H1 (cell line): ENCODE data around the gene ANKFN1. TPM values are rescaled to one million over a fixed set of nuclear protein-coding genes. Genes with fewer than 3 reads are reported as not detected.

Experiments used
- CTCF ChIA-PET: fragments of 300-600 bp; sonication (Branson Sonifier 250); formaldehyde crosslinking; loops from one replicate; lab custom pipeline; 2021; ENCODE audit not compliant: partially characterized antibody; lab: Charles Lee
- POLR2A ChIA-PET: fragments of 300-600 bp; sonication (Branson Sonifier 250); formaldehyde crosslinking; loops from one replicate; lab custom pipeline; 2021; ENCODE audit warnings: inconsistent platforms; ENCODE audit not compliant: partially characterized antibody; lab: Charles Lee
- DNase-seq, 2 experiments: peaks; one replicate each; pipeline versions ENCODE4 v3.0.0 to v3.0.0-alpha.2; 2010 to 2022; ENCODE audit warnings: low spot score in 2 of 2, low read depth in 1 of 2, mixed read lengths in 1 of 2
- FAIRE-seq: peaks from 2 replicates; lab custom pipeline; 2011; peaks lifted over from hg19 to GRCh38; lab: Jason Lieb, UNC
- H2AFZ ChIP-seq: 2 replicates; pipeline ENCODE4 v1.8.1; 2012; ENCODE audit warnings: low read length, inconsistent platforms
- H2AK5ac ChIP-seq: 2 replicates; pipeline ENCODE4 v1.6.1; 2013; ENCODE audit warnings: low read depth, low read length
- H2BK120ac ChIP-seq: replicated peaks from 2 replicates; pipeline ENCODE3; 2013; ENCODE audit warnings: low read depth, low read length, inconsistent platforms
- H2BK12ac ChIP-seq: 2 replicates; pipeline ENCODE4 v1.6.1; 2013; ENCODE audit warnings: low read depth, low read length
- H2BK15ac ChIP-seq: 2 replicates; pipeline ENCODE4 v1.6.1; 2013; ENCODE audit warnings: low read length
- H2BK20ac ChIP-seq: 2 replicates; pipeline ENCODE4 v1.6.1; 2013; ENCODE audit warnings: low read length
- H2BK5ac ChIP-seq: 2 replicates; pipeline ENCODE4 v1.6.1; 2013; ENCODE audit warnings: low read depth, low read length
- H3K14ac ChIP-seq: 2 replicates; pipeline ENCODE4 v1.6.1; 2013; ENCODE audit warnings: inconsistent platforms; ENCODE audit not compliant: insufficient read length
- H3K18ac ChIP-seq: 2 replicates; pipeline ENCODE4 v1.6.1; 2013; ENCODE audit warnings: low read length; ENCODE audit errors: extremely low read depth
- H3K23ac ChIP-seq: 2 replicates; pipeline ENCODE4 v1.6.1; 2013; ENCODE audit warnings: inconsistent platforms; ENCODE audit not compliant: insufficient read length
- H3K23me2 ChIP-seq: 2 replicates; pipeline ENCODE4 v1.6.1; 2013; ENCODE audit warnings: low read depth, low read length
- H3K27ac ChIP-seq: 2 replicates; pipeline ENCODE4 v1.6.1; 2011; ENCODE audit warnings: low read depth, low read length, inconsistent platforms
- H3K27me3 ChIP-seq, 4 experiments: replicated peaks in 1 of 4; 1 replicate in 1 of 4; 2 replicates in 3 of 4; pipeline versions ENCODE4 v1.6.1 to v1.8.1; 2011 to 2013; ENCODE audit warnings: low read length in 3 of 4, mild to moderate bottlenecking in 3 of 4, inconsistent platforms in 2 of 4, mixed read lengths in 2 of 4, moderate library complexity in 1 of 4; ENCODE audit not compliant: control insufficient read depth in 3 of 4, insufficient read depth in 3 of 4; ENCODE audit errors: extremely low read depth in 1 of 4
- H3K36me3 ChIP-seq, 4 experiments: 2 replicates each; pipeline versions ENCODE4 v1.6.1 to v1.8.1; 2011 to 2013; ENCODE audit warnings: mild to moderate bottlenecking in 4 of 4, low read length in 3 of 4, moderate library complexity in 2 of 4, control low read depth in 1 of 4, inconsistent platforms in 1 of 4; ENCODE audit not compliant: insufficient read depth in 4 of 4, control insufficient read depth in 2 of 4
- H3K4ac ChIP-seq: replicated peaks from 2 replicates; pipeline ENCODE3; 2013; ENCODE audit warnings: low read length, low read depth, mixed read lengths, inconsistent platforms; ENCODE audit not compliant: insufficient read length
- H3K4me1 ChIP-seq, 4 experiments: replicated peaks in 1 of 4; 1 replicate in 1 of 4; 2 replicates in 3 of 4; pipeline versions ENCODE4 v1.6.1 to v1.8.1; 2011 to 2013; ENCODE audit warnings: low read length in 3 of 4, inconsistent platforms in 2 of 4, mixed read lengths in 1 of 4; ENCODE audit not compliant: insufficient read depth in 4 of 4, control insufficient read depth in 3 of 4
- H3K4me2 ChIP-seq, 2 experiments: 2 replicates each; pipeline versions ENCODE4 v1.6.1 to v1.8.1; 2011 to 2013; ENCODE audit warnings: low read depth in 2 of 2, low read length in 2 of 2, control low read depth in 1 of 2, inconsistent platforms in 1 of 2, mild to moderate bottlenecking in 1 of 2; ENCODE audit not compliant: insufficient read depth in 1 of 2
- H3K4me3 ChIP-seq, 4 experiments: fragments of 200-600, 300-600 bp in 1 of 4; sonication (generic), shearing (Covaris generic), sonication (Bioruptor Twin) in 1 of 4; 2 replicates each; pipeline versions ENCODE4 v1.5.1 to v1.8.1; 2011 to 2016; ENCODE audit warnings: low read length in 4 of 4, low read depth in 3 of 4, control low read depth in 2 of 4, inconsistent platforms in 2 of 4, mild to moderate bottlenecking in 2 of 4, mixed read lengths in 1 of 4, moderate library complexity in 1 of 4; ENCODE audit not compliant: insufficient read depth in 2 of 4; ENCODE audit errors: extremely low read depth in 1 of 4
- H3K56ac ChIP-seq: replicated peaks from 2 replicates; pipeline ENCODE3; 2013; ENCODE audit warnings: low read depth, mild to moderate bottlenecking, mixed read lengths, low read length, inconsistent platforms; ENCODE audit not compliant: insufficient read length
- H3K79me1 ChIP-seq: 2 replicates; pipeline ENCODE4 v1.6.1; 2013; ENCODE audit warnings: low read depth, low read length, control low read depth
- H3K79me2 ChIP-seq, 2 experiments: 2 replicates each; pipeline versions ENCODE4 v1.6.1 to v1.8.1; 2012 to 2013; ENCODE audit warnings: low read length in 2 of 2, mild to moderate bottlenecking in 2 of 2, inconsistent platforms in 1 of 2; ENCODE audit not compliant: insufficient read depth in 2 of 2, control insufficient read depth in 1 of 2
- H3K9ac ChIP-seq, 4 experiments: replicated peaks in 1 of 4; 1 replicate in 1 of 4; 2 replicates in 3 of 4; pipeline versions ENCODE4 v1.6.1 to v1.8.1; 2011 to 2013; ENCODE audit warnings: low read depth in 3 of 4, low read length in 3 of 4, control low read depth in 2 of 4, mild to moderate bottlenecking in 2 of 4, moderate library complexity in 2 of 4, inconsistent platforms in 1 of 4; ENCODE audit errors: extremely low read depth in 1 of 4
- H3K9me3 ChIP-seq, 2 experiments: 2 replicates each; pipeline versions ENCODE4 v1.6.1 to v1.8.1; 2012 to 2013; ENCODE audit warnings: mild to moderate bottlenecking in 2 of 2, moderate library complexity in 2 of 2, control low read depth in 1 of 2, inconsistent platforms in 1 of 2, low read depth in 1 of 2, low read length in 1 of 2, mixed read lengths in 1 of 2; ENCODE audit not compliant: insufficient read depth in 2 of 2
- H4K20me1 ChIP-seq, 2 experiments: replicated peaks in 1 of 2; 2 replicates each; pipeline versions ENCODE3 to v1.8.1; 2011 to 2013; ENCODE audit warnings: inconsistent platforms in 2 of 2, low read length in 2 of 2, mild to moderate bottlenecking in 1 of 2; ENCODE audit not compliant: insufficient read depth in 2 of 2, control insufficient read depth in 1 of 2
- H4K5ac ChIP-seq: 2 replicates; pipeline ENCODE4 v1.6.1; 2013; ENCODE audit warnings: low read length, low read depth, mixed read lengths, inconsistent platforms; ENCODE audit not compliant: insufficient read length
- H4K8ac ChIP-seq: 2 replicates; pipeline ENCODE4 v1.8.0; 2013; ENCODE audit warnings: mild to moderate bottlenecking, moderate library complexity, low read length, inconsistent platforms; ENCODE audit not compliant: insufficient read depth; ENCODE audit errors: extremely low read depth
- H4K91ac ChIP-seq: replicated peaks from 2 replicates; pipeline ENCODE3; 2013; ENCODE audit warnings: low read length, mixed read lengths, inconsistent platforms; ENCODE audit not compliant: insufficient read length
- BACH1 ChIP-seq: IDR thresholded peaks from 2 replicates; pipeline ENCODE4 v1.6.1; 2012; ENCODE audit warnings: low read length, improper control_type of control experiment
- CREB1 ChIP-seq: IDR thresholded peaks from 2 replicates; pipeline ENCODE4 v1.6.1; 2012; ENCODE audit warnings: inconsistent platforms
- CTBP2 ChIP-seq: IDR thresholded peaks from 2 replicates; pipeline ENCODE4 v1.7.0; 2011; ENCODE audit warnings: borderline replicate concordance, mild to moderate bottlenecking, moderate library complexity, mixed read lengths, low read length; ENCODE audit not compliant: insufficient read depth, insufficient read length
- EZH2 ChIP-seq: fragments of 200-600 bp; sonication (generic); IDR thresholded peaks from 2 replicates; pipeline ENCODE4 v1.7.1; 2012; ENCODE audit warnings: low read depth, mild to moderate bottlenecking, moderate library complexity, low read length, inconsistent platforms; ENCODE audit not compliant: severe bottlenecking
- GTF2F1 ChIP-seq: IDR thresholded peaks from 2 replicates; pipeline ENCODE4 v1.6.1; 2012; ENCODE audit warnings: low read depth, low read length, improper control_type of control experiment, borderline replicate concordance
- KDM4A ChIP-seq: IDR thresholded peaks from one replicate; pipeline ENCODE4 v1.7.1; 2012; ENCODE audit warnings: low read depth, mild to moderate bottlenecking, moderate library complexity, low read length, inconsistent platforms; ENCODE audit not compliant: severe bottlenecking
- NANOG ChIP-seq: IDR thresholded peaks from 2 replicates; pipeline ENCODE4 v1.6.1; 2011; ENCODE audit warnings: low read length, low read depth, mild to moderate bottlenecking, inconsistent platforms; ENCODE audit not compliant: insufficient read depth, poor library complexity, severe bottlenecking
- POLR2A ChIP-seq, 2 experiments: IDR thresholded peaks; 1 replicate in 1 of 2; 2 replicates in 1 of 2; pipeline ENCODE4 v1.6.1; 2011; ENCODE audit warnings: low read depth in 2 of 2, low read length in 2 of 2, mild to moderate bottlenecking in 2 of 2; ENCODE audit errors: control extremely low read depth in 1 of 2
- POU5F1 ChIP-seq: IDR thresholded peaks from 2 replicates; pipeline ENCODE4 v1.6.1; 2011; ENCODE audit warnings: low read depth, mild to moderate bottlenecking, low read length, moderate library complexity
- RAD21 ChIP-seq, 2 experiments: IDR thresholded peaks in 1 of 2; conservative IDR thresholded peaks in 1 of 2; 2 replicates each; pipeline ENCODE4 v1.6.1; 2011; ENCODE audit warnings: low read depth in 2 of 2, low read length in 2 of 2, improper control_type of control experiment in 1 of 2, inconsistent platforms in 1 of 2, mild to moderate bottlenecking in 1 of 2, moderate library complexity in 1 of 2
- SP1 ChIP-seq: IDR thresholded peaks from 2 replicates; pipeline ENCODE4 v1.6.1; 2011; ENCODE audit warnings: low read depth, low read length
- SUZ12 ChIP-seq: fragments of 200-600 bp; sonication (generic); IDR thresholded peaks from 2 replicates; pipeline ENCODE4 v1.6.1; 2012; ENCODE audit warnings: mild to moderate bottlenecking, inconsistent platforms, low read length, moderate library complexity, mixed read lengths
- TBP ChIP-seq: IDR thresholded peaks from 2 replicates; pipeline ENCODE4 v1.6.1; 2011; ENCODE audit warnings: low read depth, low read length, improper control_type of control experiment
- ZNF274 ChIP-seq: IDR thresholded peaks from 2 replicates; pipeline ENCODE4 v1.7.0; 2012; ENCODE audit warnings: low read length, borderline replicate concordance; ENCODE audit errors: extremely low read depth
- WGBS, 2 experiments: shearing (Covaris generic) in 1 of 2; methylation state at CpG; one replicate each; pipeline versions ENCODE4 v1.1.6 to v1.1.7; 2013 to 2015; ENCODE audit warnings: low lambda C conversion rate in 2 of 2, mixed read lengths in 2 of 2, inconsistent platforms in 1 of 2, low coverage in 1 of 2, missing lambda C conversion rate in 1 of 2; ENCODE audit not compliant: insufficient replicate concordance in 2 of 2, insufficient coverage in 1 of 2, insufficient read length in 1 of 2; ENCODE audit errors: extremely low coverage in 1 of 2, missing lambda C conversion rate in 1 of 2; 5-methylcytosine and 5-hydroxymethylcytosine counted together
- polyA plus RNA-seq, 7 experiments: library from polyadenylated mRNA; depleted of rRNA in 3 of 7; stranded (reverse) in 5 of 7; unstranded in 2 of 7; fragments of >200 nt in 5 of 7; fragments of 200-250 nt in 2 of 7; gene quantifications; 1 replicate in 5 of 7; 2 replicates in 1 of 7; 4 replicates in 1 of 7; pipeline versions ENCODE4 v1.2.1 to v1.2.3, GENCODE V29; 2011 to 2013; ENCODE audit warnings: missing spikeins in 2 of 7, mixed read lengths in 2 of 7
- total RNA-seq: library from RNA; stranded (reverse); fragmentation: NEBNext Ultra II Directional; extraction: Animal tissue kit (Norgen Biotek cat#: 25700); gene quantifications from 2 replicates; pipeline ENCODE4 v1.2.1, GENCODE V29; 2021

Gene ANKFN1
- total and polyA plus RNA-seq, 2 of the 8 experiments (the other 6 are each of a cell fraction or from before 2014, with no cell fraction given): not detected

DNA sequence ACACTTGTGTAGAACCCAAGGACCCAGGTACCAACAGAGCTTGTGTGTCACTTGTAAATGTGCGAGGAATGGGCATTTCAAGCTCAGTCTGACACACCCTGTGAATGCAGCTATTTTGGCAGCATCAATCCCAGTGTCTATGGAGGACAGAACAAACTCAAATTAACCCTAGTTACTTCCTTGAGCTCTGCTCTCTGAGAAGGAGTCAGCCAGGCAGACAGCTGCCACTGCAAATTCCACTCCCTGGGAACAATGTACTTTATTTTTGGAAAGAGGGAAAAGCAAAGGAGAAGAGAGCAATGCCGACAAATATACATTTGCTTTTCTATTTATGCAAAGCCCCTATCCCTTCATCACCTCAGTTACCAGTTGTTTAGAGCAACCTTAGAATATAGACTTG, 391.8 kb downstream of the ANKFN1 start:
- no peak for DNase-seq
- H3K9me3 ChIP-seq: no peaks in the 10 kb centered on the region
- H2BK20ac ChIP-seq: no peak overlapping the region
- no peak overlapping the region for H3K56ac ChIP-seq
- no peak overlapping the region for H3K9ac ChIP-seq
- no peak overlapping the region for H3K4me3 ChIP-seq
- no peak overlapping the region for H3K27ac ChIP-seq
- H3K14ac ChIP-seq: no peak overlapping the region
- POLR2A ChIA-PET: no interaction called here
- no peak overlapping the region for H4K8ac ChIP-seq
- no peak overlapping the region for H4K5ac ChIP-seq
- H2BK120ac ChIP-seq: no peak overlapping the region
- no peaks in the 10 kb centered on the region for H3K23me2 ChIP-seq
- no peak overlapping the region for H2AK5ac ChIP-seq
- H2AFZ ChIP-seq: 0 out of 2 replicates have a peak overlapping the region, but pooled peaks have one; percentile 38
- H3K36me3 ChIP-seq: no peaks in the 10 kb centered on the region
- H3K4me2 ChIP-seq: 0 out of 4 replicates have a peak overlapping the region, but pooled peaks of 1 of the 2 experiments have one; percentile 27
- no peak for FAIRE-seq
- H2BK5ac ChIP-seq: no peak overlapping the region
- no peaks in the 10 kb centered on the region for H3K79me1 ChIP-seq
- 75% methylated on average over 2 of the region's 2 CpGs; no CpG with 5 or more reads in 1 of the 2 experiments for WGBS, 2 experiments
- CTCF ChIA-PET: interaction anchor here (0.9 kb wide), 1 partner anchor 235 kb away, joined by 4 read pairs; no protein-coding TSS in a partner anchor
- no peaks in the 10 kb centered on the region for H3K79me2 ChIP-seq
- peak overlapping the region; percentile 29; the same call in 1 of the 2 replicates for H2BK12ac ChIP-seq
- H3K4me1 ChIP-seq: peaks cover under 1 to 4% (median 2%) of the 10 kb centered on the region in 4 experiments; a peak in 4 of 7 replicates
- H4K91ac ChIP-seq: peak overlapping the region; percentile 47
- H4K20me1 ChIP-seq: no peaks in the 10 kb centered on the region
- no peak overlapping the region for H3K18ac ChIP-seq
- no peaks in the 10 kb centered on the region for H3K27me3 ChIP-seq
- 0 out of 2 replicates have a peak overlapping the region, but pooled peaks have one; percentile 77 for H2BK15ac ChIP-seq
- no peak overlapping the region for H3K23ac ChIP-seq
- H3K4ac ChIP-seq: no peak overlapping the region
- TF ChIP-seq SUZ12 (no peak), CTBP2 (no peak), NANOG (no peak), CREB1 (no peak), ZNF274 (no peak), KDM4A (no peak), RAD21 (IDR thresholded peaks at IDR 0.05 in 1 of 2, conservative IDR thresholded peaks at IDR 0.05 in 1 of 2; ENCODE audit: low read depth in 2 of 2, low read length in 2 of 2) (no peak), TBP (no peak), EZH2 (no peak), POLR2A (IDR thresholded peaks at IDR 0.05; ENCODE audit: control extremely low read depth in 1 of 2, low read depth in 2 of 2, low read length in 2 of 2) (no peak), POU5F1 (no peak), GTF2F1 (no peak), SP1 (no peak), BACH1 (no peak)
